GM18870 (cell line): ENCODE data around the gene TMUB1.
A peak's percentile ranks its signal among the peaks of the same experiment; 100 is the strongest.

Experiments used
- ATAC-seq: cut with Tn5 transposase; IDR thresholded peaks from one replicate; pipeline ENCODE4 v1.9.1; 2021; ENCODE audit warnings: moderate library complexity; ENCODE audit not compliant: unreplicated experiment

The TMUB1 gene

DNA sequence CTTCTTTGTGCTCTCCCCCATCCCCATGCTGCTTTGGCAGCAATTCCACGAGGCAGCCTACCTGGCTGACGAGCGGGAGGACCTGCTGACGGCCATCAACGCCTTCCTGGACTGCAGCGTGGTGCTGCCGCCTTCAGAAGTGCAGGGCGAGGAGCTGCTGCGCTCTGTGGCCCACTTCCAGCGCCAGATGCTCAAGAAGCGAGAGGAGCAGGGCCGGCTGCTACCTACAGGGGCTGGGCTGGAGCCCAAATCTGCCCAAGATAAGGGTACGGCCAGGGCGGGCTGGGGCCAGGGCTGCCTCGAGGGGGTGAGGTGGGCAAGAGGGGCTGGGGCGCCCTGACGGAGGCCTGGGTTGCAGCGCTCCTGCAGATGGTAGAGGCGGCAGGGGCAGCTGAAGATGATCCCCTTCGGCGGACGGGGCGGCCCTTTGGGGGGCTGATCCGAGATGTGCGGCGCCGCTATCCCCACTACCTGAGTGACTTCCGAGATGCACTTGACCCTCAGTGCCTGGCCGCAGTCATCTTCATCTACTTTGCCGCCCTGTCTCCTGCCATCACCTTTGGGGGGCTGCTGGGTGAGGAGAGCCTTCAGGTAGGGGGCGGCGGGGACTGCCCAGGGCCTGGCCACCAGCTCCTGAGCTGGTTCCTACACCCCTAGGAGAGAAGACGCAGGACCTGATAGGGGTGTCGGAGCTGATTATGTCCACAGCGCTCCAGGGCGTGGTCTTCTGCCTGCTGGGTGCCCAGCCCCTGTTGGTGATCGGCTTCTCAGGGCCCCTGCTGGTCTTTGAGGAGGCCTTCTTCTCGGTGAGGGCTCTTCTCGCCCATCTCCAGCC, 12.0 kb downstream of the TMUB1 start:
- ATAC-seq: no peak

DNA sequence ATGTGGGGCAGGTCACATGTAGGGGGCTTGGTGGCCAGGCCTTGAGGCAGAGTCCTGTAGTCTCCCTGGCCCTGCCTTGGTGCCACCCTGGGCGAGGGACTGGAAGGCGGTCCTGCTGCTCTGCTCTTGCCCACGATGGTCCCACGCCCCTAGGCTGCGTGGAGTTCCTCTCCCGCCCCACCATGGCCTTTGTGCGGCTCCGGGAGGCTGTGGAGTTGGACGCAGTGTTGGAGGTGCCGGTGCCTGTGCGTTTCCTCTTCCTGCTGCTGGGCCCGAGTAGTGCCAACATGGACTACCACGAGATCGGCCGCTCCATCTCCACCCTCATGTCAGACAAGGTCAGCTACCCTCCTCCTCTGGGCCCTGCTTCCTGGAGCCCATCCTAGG, 12.7 kb downstream of the TMUB1 start:
- ATAC-seq: no peak

DNA sequence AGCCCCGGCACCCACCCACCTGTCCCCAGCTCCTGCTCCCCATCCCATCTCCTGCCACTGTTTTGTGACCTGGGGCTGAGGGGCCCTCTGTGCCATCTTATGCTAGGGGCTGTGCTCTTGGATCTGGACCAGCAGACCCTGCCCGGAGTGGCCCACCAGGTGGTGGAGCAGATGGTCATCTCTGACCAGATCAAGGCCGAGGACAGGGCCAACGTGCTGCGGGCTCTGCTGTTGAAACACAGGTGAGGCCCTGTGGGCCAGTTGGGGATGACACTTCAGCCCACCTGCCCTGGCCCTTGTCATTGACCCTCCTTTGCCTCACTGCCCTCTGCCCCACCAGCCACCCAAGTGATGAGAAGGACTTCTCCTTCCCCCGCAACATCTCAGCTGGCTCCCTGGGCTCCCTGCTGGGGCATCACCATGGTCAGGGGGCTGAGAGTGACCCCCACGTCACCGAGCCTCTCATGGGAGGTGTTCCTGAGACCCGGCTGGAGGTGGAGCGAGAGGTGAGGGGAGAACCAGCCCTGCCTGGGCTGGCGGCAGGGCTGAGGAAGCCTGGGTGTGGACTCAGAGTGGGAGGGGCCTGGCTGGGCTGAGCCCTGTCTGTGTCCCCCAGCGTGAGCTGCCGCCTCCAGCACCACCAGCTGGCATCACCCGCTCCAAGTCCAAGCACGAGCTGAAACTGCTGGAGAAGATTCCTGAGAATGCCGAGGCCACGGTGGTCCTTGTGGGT, 13.3 kb downstream of the TMUB1 start:
- no peak for ATAC-seq

DNA sequence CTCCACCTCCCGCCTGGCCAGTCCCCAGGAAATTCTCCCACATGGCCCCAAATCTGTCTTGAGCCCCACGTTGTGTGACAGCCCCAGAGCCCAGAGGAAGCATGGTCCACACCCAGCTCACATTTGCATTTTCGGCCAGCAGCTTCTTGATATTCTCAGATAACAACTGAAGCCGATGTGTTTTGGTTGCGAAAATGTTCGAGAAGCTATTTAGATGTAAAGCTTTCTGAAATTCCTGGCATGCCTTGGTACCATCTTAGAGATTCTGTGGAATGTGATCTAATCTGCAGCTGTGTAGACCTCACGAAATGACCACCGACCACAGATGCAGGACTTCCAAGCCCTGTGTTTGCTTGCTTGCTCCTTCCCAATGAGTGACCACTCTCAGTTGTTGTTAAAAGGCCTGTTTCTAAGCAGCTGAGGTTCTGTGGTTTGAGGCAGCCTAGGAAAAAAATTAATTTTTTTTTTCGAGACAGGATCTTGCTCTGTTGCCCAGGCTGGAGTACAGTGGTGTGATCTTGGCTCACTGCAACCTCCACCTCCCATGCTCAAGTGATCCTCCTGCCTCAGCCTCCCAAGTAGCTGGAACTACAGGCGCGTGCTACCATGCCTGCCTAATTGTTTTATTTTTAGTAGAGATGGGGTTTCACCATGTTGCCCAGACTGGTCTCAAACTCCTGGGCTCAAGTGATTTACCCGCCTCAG, 15.1 kb downstream of the TMUB1 start:
- no peak for ATAC-seq

DNA sequence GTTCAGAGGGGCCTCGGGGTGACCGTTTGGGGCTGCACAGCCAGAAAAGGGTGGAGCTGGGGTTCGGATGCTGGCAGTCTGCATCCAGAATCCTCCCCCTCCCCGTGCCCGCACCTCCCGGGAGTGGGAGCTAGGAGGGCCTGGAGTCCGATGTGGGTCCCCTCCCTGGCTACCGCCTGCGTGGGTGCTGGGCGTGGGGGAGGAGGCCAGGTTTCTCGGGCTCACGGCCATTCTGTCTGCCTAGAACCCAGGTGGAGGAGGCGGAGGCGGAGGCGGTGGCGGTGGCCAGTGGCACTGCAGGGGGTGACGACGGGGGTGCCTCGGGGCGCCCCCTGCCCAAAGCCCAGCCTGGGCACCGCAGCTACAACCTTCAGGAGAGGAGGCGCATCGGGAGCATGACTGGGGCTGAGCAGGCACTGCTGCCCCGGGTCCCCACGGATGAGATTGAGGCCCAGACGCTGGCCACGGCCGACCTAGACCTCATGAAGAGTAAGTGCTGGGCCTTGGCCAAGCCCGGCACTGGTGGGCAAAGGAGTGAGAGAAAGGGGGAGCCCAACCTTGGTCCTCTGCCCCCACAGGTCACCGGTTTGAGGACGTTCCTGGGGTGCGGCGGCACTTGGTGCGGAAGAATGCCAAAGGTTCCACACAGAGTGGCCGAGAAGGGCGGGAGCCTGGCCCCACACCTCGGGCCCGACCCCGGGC, 16.9 kb downstream of the TMUB1 start:
- ATAC-seq: no peak

DNA sequence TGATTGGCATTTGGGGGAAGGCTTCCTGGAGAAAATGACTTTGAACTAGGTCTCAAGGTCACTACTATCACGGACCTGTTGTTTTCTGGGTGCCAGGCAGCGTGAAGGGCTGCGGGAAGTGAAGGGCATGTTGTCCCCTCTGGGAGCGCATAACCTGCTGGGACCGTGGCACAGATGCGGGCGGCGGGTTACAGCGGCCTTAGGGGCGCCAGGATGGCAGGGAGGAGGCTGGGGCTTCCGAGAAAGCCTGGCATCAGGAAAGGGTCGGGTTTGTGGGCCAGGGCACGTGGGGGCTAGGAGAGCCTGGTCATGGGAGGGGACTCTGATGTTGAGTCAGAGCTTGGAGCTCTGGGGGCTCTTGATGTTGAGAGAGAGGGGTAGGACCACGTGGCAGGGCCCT, 17.8 kb downstream of the TMUB1 start:
- ATAC-seq: no peak

DNA sequence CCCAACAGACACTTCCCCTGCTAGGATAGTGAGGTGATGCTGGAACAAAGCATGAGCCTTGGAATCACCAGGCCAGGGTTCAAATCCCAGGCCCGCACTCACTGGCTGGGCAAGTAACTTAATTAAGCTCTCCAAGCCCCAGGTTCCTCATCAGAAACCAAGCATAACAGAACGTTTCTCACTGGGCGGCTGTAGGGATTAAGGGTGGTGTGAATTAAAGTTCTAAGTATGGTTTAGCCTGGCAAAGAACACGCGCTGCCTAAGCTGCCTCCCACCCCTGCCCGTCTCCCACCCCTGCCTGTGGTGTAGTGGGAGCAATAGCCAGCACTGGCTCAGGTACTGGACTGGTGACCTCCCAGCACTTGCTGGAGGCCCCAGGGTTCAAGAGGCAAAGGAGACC, 18.3 kb downstream of the TMUB1 start:
- no peak for ATAC-seq

DNA sequence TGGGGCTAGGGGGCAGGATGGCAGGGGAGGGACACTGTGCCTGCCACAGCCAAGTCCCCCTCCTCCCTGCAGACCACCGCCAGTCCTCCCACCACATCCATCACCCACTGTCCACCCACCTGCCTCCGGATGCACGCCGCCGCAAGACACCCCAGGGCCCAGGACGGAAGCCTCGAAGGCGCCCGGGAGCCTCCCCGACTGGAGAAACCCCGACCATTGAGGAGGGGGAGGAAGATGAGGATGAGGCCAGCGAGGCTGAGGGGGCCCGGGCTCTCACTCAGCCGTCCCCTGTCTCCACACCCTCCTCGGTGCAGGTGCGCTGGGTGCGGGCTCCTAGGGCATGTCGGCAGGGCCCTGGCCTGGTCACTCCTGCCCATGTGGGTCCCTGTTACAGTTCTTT, 18.8 kb downstream of the TMUB1 start:
- no peak for ATAC-seq

DNA sequence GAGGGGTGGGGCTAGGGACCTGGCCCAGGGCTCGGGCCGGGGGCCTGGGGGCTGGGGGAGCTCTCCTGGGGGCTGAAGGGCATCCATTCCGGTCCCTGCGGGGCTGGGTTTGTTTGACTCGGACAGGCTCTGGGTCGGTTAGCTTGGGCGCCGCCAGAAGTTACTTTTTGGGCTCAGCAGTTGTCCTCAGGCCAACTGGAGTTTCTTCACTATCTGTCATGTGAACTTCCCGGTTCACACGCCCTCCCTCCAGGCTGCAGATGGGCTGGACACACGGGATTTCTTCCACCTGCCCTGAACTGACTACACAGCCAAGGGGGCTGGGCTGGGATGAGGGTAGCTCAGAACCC, 20.1 kb downstream of the TMUB1 start:
- ATAC-seq: no peak

DNA sequence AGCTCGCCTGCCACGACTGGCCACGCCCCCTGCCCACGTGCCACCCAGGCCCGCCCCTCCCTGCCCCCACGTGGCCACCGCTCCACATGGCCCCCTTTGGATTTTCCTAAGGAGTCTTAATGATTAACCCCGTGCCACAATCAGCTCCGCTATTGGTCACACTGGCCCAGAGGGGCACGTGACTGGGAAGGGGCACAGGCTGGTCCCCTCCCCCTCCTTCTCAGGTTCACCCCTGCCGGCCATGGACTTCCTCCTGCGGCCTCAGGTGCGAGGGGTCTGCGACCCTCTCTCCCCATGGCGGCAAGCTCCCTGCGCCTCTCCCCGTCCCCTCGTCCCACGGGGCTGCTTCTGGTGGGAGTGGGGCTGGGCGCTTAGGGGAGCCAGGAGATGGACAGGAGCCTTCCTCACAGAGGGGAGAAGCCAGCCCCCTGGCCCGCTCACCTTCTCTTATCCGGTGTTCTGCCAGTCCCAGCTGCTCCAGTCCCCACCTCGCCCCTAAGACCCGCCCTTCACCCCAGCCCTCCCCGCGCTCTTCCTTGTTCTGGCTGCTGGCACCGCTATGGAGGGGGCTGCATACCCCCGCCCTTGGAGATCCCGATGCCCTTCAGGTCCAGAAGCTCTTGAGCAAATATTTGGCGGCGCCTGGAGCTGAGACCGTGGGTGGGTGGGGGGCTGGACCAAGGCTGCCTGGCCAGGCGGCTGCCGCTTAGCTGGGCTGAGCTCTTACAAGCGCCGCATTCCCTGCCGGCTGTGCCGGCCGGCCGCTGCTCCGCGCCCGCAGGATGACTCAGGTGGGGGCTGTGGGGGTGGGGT, 20.7 kb downstream of the TMUB1 start:
- no peak for ATAC-seq

DNA sequence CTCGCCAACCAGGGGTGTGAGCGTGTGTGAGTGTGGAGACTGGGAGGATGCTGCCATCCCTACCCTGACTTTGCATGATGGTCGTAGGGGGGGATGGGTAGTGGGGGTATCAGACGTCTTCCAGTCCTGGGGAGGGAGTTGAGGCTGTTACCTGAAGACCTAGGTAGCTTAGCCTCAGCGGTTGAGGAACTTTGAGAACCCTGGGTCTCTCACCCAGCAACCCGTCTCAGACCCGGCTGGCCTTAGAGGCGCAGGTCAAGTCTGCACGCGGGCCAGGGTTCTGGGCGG, 21.2 kb downstream of the TMUB1 start:
- no peak for ATAC-seq

DNA sequence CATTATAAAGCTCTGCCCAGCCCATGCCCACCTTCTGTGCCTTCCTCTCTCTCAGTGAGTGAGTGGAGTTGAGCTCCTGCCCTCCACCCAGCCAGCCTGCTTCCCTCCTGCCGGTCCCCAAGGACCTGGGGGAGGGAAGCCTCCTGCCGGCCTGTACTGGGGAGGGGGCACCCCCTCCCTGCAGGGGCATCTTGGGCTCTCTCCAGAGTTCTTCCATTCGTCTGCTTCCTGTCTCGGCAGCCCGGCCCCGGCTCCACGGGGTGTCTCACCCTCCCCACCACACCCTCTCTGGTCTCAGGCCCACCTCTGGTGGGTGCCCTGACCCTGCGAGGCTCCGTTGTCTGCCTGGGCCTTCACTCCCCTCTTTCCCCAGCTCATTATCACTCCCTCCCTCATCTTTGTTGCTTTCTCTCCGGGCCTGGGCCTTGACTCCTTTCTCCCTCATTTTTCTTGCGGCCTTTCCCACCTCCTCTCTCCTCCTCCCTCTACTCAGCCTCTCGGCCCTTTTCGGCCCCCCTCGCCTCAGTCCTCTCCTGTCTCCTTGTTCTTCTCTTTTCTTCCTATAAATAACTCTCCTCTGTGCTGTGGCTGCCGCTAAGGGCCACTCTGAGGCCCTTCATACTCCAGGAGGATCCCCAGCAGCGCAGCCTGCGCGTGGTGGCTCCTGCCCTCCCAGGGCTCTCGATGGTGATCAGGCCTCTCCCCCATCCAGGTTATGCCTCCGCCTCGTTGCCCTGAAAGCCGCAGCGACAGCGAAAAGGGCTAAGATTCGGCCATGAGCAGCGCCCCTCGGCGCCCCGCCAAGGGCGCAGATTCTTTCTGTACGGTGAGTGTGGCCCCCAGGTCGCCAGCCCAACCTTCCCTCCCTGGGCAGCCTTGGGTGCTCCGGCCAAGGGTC, 21.8 kb downstream of the TMUB1 start:
- no peak for ATAC-seq

DNA sequence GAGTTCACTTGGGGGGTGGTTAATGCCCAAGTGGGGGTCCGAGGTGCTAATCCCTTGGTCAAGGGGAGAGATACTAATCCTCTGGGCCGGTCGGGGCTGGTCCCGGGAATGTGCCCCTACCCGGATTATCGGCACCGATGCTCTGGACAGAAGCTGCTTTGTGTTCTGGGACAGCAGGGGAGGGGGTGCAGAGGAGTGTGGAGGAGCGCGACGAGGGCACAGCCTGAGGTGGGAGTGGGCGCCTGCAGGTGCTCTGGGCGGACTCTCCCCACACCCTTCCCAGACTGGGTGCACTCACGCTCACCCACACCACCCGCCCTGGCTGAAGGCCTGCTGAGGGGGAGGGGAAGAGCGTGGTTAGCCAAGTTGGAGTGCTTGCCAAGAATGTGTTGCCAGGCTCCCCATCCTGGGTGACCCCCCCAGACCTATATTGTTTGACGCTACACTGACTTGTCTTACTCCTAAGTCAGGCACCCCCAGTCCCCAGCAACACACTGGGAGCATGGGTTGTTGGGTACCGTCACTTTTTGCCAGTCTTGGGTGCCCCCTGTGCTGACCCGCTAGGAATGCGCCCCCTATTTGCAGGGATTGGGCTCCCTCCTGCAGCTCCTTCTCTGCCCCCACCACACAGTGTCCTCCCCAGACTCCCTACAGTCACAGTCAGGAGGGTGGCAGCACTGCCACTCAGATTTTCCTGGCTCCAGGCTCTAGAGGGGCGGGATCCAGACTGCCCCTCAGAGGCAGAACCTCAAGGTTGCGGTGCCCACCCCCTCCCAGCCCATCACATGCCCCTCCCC, 22.7 kb downstream of the TMUB1 start:
- no peak for ATAC-seq

DNA sequence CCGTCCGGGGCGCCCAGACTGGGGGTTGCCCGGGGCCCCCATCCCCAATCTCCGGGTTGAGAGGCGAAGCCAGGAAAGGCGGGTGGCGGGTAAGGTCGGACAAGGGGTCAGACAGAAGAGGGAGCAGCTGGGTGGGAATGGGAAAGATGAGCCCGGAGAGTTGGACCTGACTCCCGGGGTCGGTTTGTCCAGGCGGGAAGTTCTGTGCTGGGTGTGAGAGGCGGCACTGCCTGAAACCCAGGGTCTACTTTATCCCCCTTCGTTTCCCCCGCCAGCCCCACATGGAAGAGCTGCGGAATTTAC, 23.2 kb downstream of the TMUB1 start:
- no peak for ATAC-seq

DNA sequence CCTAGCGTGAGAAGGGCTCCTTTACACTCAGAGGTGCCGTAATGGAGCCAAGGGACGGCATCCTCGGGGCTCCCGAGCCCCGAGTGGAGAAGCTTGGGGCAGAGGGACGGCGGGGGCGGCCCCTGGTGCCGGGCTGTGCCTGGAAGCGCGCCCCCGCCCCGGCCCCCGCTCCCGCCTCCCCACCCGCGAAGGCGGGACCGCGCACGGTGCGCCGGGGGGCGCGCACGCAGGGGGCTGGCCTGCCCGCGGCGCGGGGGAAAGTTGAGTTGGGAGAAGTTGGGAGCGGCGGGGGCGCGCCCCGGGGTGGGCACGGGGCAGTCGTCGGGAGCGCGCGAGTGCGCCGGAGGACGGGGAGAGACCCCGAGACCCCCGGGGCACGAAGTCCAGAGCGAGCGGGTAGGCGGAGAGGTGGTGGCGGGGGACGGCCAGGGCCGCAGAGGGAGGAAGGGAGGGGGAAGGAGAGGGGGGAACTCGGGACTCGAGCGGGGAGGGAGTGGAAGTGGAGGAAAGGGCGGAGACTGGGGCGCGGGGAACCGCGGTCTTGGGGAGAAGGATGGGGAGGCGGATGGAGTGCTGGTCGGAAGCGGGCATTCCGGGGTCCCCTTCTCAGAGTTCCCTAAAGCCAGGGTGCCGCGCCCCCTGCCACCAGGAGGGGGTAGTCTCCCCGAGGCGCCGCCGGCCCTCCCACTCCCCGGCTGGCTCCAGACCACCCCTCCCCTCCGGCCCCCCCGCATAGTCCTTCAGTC, 23.8 kb downstream of the TMUB1 start, which contains the start of gene SLC4A2:
Gene SLC4A2 (plus strand): TSS at position 223 of the 746 bp plus-strand sequence. CDS start 2,399 bp downstream, outside the sequence.
- no peak for ATAC-seq

DNA sequence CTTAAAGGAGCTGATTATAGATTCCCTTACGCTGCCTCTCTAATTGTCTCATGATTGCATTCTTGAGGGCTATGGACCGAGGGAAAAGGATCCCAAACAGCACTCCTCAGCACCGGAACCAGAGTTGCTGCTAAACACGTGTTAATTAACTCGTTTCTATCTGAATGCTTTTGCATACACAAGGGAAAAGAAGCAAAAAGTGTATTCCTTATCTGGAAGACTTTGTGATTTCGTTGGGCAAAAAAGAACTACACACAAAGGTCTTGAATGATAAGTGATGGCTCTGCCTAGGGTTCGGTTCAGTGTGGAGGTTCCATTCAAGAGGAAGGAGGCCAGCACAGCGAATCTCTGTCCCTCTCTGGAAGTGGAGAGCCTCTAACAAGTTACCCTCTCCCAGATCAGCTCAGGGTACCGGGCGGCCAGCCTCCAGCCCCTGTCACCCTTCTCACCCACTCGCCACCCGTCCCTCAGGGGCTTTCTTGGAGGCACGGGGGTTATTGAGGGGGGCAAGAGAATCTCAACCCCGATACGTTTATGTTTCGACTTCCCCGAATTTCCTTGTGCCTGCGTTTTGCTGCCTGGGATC, 24.4 kb downstream of the TMUB1 start:
- ATAC-seq: no peak

DNA sequence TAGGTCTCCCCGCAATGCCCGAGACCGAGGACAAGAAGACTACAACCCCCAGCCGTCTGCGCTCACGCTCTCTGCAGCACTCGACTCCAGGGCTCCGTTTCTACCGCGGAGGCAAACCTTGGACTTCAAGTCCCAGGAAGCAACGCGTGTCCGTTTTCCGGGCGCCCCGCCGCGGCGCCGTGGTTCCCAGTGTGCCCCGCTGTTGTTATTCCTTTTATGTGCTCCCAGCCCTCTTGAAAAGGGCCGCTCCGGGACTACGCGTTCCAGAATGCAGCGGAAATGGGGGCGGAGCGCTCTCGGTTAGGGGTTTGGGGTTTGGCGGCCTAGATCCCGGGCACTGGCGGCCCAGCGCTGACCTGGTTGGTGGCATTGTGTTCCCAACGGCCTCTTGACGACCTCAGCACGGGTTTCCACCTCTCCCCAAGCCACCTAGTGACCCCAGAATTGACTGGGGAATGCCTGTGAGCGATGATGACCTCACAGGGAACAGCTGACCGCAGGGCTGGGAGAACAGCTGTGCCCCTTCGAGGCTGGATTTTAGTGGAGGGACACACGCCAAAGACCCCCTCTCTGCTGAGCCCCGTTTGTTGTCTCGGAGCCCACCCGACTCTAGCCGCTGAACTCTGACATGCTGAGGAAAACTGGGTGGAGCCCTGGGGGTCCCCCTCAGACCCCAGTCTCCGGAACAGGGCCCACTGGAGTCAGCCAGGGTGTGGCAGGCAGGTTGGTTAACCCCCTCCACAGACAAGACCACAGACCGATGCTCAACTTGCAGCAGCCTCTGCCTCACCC, 25.1 kb downstream of the TMUB1 start:
- ATAC-seq: peak; percentile 79
